Endodermal cell (in vitro differentiated cells): Measurements from ENCODE around the gene ABCG1. TPM values are rescaled to one million over a fixed set of nuclear protein-coding genes. Genes with fewer than 3 reads are reported as not detected.
A peak's percentile ranks its signal among the peaks of the same experiment; 100 is the strongest.

Experiments
- DNase-seq: peaks from one replicate; pipeline ENCODE4 v3.0.0-alpha.2; 2017
- H3K27ac ChIP-seq: 2 replicates; pipeline ENCODE4 v1.5.1; 2013; ENCODE audit warnings: mild to moderate bottlenecking, low read depth, low read length, moderate library complexity
- H3K27me3 ChIP-seq: 2 replicates; pipeline ENCODE4 v1.6.1; 2013; ENCODE audit warnings: mild to moderate bottlenecking, low read length, moderate library complexity; ENCODE audit not compliant: insufficient read depth, control insufficient read depth, poor library complexity, severe bottlenecking
- H3K36me3 ChIP-seq: 2 replicates; pipeline ENCODE4 v1.7.0; 2013; ENCODE audit warnings: mild to moderate bottlenecking, low read length, moderate library complexity; ENCODE audit not compliant: control insufficient read depth, insufficient read depth
- H3K4me1 ChIP-seq: one replicate; pipeline ENCODE4 v1.7.0; 2013; ENCODE audit warnings: low read length; ENCODE audit not compliant: control insufficient read depth, insufficient read depth
- H3K4me3 ChIP-seq: 2 replicates; pipeline ENCODE4 v1.5.1; 2013; ENCODE audit warnings: mild to moderate bottlenecking, low read length, moderate library complexity
- H3K9ac ChIP-seq: 2 replicates; pipeline ENCODE4 v1.6.1; 2013; ENCODE audit warnings: mild to moderate bottlenecking, low read length, moderate library complexity; ENCODE audit not compliant: poor library complexity, severe bottlenecking; ENCODE audit errors: extremely low read depth
- H3K9me3 ChIP-seq: 2 replicates; pipeline ENCODE4 v1.6.1; 2013; ENCODE audit warnings: mild to moderate bottlenecking, low read length, moderate library complexity; ENCODE audit not compliant: control insufficient read depth
- H3K27ac Mint-ChIP-seq: 2 replicates; pipeline ENCODE4 v1.8.0; 2020; ENCODE audit warnings: mixed read lengths
- H3K27me3 Mint-ChIP-seq: 2 replicates; pipeline ENCODE4 v1.8.0; 2021; ENCODE audit warnings: mild to moderate bottlenecking, mixed read lengths; ENCODE audit not compliant: insufficient read depth
- H3K36me3 Mint-ChIP-seq: 2 replicates; pipeline ENCODE4 v1.8.0; 2020; ENCODE audit warnings: low read depth, mixed read lengths
- H3K4me1 Mint-ChIP-seq: 2 replicates; pipeline ENCODE4 v1.8.0; 2020; ENCODE audit warnings: mixed read lengths
- H3K4me3 Mint-ChIP-seq: 2 replicates; pipeline ENCODE4 v1.8.0; 2020; ENCODE audit warnings: mild to moderate bottlenecking, moderate library complexity, mixed read lengths
- H3K9me3 Mint-ChIP-seq: 2 replicates; pipeline ENCODE4 v1.8.0; 2020; ENCODE audit warnings: mild to moderate bottlenecking, mixed read lengths
- CTCF ChIP-seq: fragments of 200-600 bp; sonication (generic); conservative IDR thresholded peaks from 2 replicates; pipeline ENCODE4 v1.5.0; 2021; ENCODE audit warnings: antibody characterized with exemption, mild to moderate bottlenecking
- WGBS, 2 experiments: methylation state at CpG; one replicate each; pipeline versions ENCODE4 v1.1.5 to v1.1.7; 2013; ENCODE audit warnings: missing lambda C conversion rate in 2 of 2, mixed read lengths in 1 of 2; ENCODE audit not compliant: insufficient coverage in 1 of 2, insufficient read length in 1 of 2; 5-methylcytosine and 5-hydroxymethylcytosine counted together
- long read RNA-seq, 4 experiments: library from polyadenylated mRNA in 2 of 4; library from RNA in 1 of 4; library from capped mRNA in 1 of 4; stranded (forward) in 3 of 4; unstranded in 1 of 4; transcript quantifications; one replicate each; pipeline ENCODE4 v2.0.0, GENCODE V29; 2020 to 2021; ENCODE audit warnings: inconsistent platforms in 1 of 4
- polyA plus RNA-seq, 2 experiments: library from polyadenylated mRNA; stranded (reverse); fragments of 50-300 nt; gene quantifications; one replicate each; pipeline ENCODE4 v1.2.3, GENCODE V29; 2013
- total RNA-seq, 2 donors: library from RNA; stranded (reverse); fragmentation: NEBNext Ultra II Directional in 1 of 2; extraction: Animal tissue kit (Norgen Biotek cat#: 25700) in 1 of 2; gene quantifications; 2 replicates in 1 of 2; 3 replicates in 1 of 2; pipeline ENCODE4 v1.2.1, GENCODE V29; 2021

ABCG1 gene
- 1 to 10 TPM; 1.6 to 5.4 TPM for total RNA-seq
- 1.5 TPM for polyA plus RNA-seq (2013, experiment 1 of 2)
- polyA plus RNA-seq (2013, experiment 2 of 2) = 1.7 TPM
- long read RNA-seq, experiment 1, partial matches to known transcripts = 0 of 2 reads
- long read RNA-seq, experiment 1, other reads (novel, unspliced or antisense) = 2 of 2 reads
- long read RNA-seq, experiment 2, partial matches to known transcripts = 0 of 4 reads
- long read RNA-seq, experiment 2, other reads (novel, unspliced or antisense) = 1 of 4 reads
- long read RNA-seq, experiment 3, transcript ABCG1-205 (15 exons, 2,998 nt) = major isoform, 16 of 42 reads
- long read RNA-seq, experiment 3, transcript ABCG1-203 (15 exons, 3,034 nt) = major isoform, 16 of 42 reads
- long read RNA-seq, experiment 3, partial matches to known transcripts = 3 of 42 reads
- long read RNA-seq, experiment 3, other reads (novel, unspliced or antisense) = 6 of 42 reads
- long read RNA-seq, experiment 4 = 0 reads

DNA sequence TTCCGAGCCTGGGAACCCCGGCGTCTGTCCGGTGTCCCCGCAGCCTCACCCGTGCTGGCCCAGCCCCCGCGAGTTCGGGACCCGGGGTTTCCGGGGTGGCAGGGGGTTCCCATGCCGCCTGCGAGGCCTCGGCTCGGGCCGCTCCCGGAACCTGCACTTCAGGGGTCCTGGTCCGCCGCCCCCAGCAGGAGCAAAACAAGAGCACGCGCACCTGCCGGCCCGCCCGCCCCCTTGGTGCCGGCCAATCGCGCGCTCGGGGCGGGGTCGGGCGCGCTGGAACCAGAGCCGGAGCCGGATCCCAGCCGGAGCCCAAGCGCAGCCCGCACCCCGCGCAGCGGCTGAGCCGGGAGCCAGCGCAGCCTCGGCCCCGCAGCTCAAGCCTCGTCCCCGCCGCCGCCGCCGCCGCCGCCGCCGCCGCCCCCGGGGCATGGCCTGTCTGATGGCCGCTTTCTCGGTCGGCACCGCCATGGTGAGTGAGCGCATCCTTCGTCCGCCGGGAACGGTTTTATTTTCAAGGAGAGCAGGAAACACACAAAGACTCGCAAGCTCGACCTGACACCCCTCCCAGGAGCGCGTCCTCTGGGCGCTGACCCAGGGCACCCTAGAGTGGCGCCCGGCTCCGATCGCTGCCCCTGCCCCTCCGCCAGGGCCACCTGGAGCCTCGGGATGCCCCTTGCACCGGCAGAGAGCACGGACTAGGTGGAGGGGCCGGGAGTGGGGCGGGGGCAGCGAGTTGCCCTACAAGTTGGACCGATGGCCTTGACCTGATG lies at the start of gene ABCG1:
Gene ABCG1 (plus strand): TSS at position 305 of the 770 bp plus-strand sequence. CDS start 123 bp downstream, at position 428.
- Histone ChIP-seq H3K9me3 (no peaks in the 10 kb centered on the region), H3K4me3 (peak within 1 kb of the TSS; percentile 82), H3K9ac (no peak within 1 kb of the TSS), H3K36me3 (no peaks in the 10 kb centered on the region), H3K27ac (no peak within 1 kb of the TSS), H3K27me3 (peaks cover 77% of the 10 kb centered on the region), H3K4me1 (peaks cover 5% of the 10 kb centered on the region)
- H3K4me3 Mint-ChIP-seq = peak within 1 kb of the TSS; percentile 58
- H3K4me1 Mint-ChIP-seq = peaks cover 9% of the 10 kb centered on the region
- WGBS, 2 experiments = 0 to 1% methylated on average over 34 to 83 of the region's 83 CpGs
- no peak for TF ChIP-seq CTCF
- H3K36me3 Mint-ChIP-seq = no peaks in the 10 kb centered on the region
- H3K27me3 Mint-ChIP-seq = peaks cover 75% of the 10 kb centered on the region
- peaks cover 21% of the 10 kb centered on the region for H3K9me3 Mint-ChIP-seq
- no peak within 1 kb of the TSS for H3K27ac Mint-ChIP-seq
- DNase-seq = peak; percentile 88

DNA sequence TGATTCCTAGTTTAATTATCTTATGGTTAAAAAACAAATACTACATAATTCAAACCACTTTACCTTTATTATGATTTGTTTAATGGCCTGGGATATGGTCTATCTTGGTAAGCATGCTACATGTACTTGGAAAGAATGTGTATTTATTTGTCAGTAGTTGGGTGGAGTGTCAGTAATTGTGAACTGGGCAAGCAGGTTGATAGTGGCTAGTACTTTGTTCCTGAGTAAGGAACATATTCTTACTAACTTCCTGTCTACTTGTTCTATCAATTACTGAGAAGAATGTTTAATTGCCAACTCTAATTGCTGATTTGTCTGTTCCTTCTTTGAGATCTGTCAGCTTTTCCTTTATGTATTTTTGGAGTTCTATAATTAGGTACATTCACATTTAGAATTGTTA lies 49.2 kb upstream of the ABCG1 start:
- Histone ChIP-seq H3K36me3 (no peaks in the 10 kb centered on the region), H3K4me3 (no peak overlapping the region), H3K9me3 (no peaks in the 10 kb centered on the region), H3K27me3 (no peaks in the 10 kb centered on the region), H3K27ac (no peak overlapping the region), H3K9ac (no peak overlapping the region), H3K4me1 (no peaks in the 10 kb centered on the region)
- Mint-ChIP-seq H3K36me3 (no peaks in the 10 kb centered on the region), H3K27ac (no peak overlapping the region), H3K4me1 (no peaks in the 10 kb centered on the region), H3K9me3 (no peaks in the 10 kb centered on the region), H3K4me3 (no peak overlapping the region), H3K27me3 (no peaks in the 10 kb centered on the region)
- no peak for DNase-seq
- TF ChIP-seq CTCF = no peak

DNA sequence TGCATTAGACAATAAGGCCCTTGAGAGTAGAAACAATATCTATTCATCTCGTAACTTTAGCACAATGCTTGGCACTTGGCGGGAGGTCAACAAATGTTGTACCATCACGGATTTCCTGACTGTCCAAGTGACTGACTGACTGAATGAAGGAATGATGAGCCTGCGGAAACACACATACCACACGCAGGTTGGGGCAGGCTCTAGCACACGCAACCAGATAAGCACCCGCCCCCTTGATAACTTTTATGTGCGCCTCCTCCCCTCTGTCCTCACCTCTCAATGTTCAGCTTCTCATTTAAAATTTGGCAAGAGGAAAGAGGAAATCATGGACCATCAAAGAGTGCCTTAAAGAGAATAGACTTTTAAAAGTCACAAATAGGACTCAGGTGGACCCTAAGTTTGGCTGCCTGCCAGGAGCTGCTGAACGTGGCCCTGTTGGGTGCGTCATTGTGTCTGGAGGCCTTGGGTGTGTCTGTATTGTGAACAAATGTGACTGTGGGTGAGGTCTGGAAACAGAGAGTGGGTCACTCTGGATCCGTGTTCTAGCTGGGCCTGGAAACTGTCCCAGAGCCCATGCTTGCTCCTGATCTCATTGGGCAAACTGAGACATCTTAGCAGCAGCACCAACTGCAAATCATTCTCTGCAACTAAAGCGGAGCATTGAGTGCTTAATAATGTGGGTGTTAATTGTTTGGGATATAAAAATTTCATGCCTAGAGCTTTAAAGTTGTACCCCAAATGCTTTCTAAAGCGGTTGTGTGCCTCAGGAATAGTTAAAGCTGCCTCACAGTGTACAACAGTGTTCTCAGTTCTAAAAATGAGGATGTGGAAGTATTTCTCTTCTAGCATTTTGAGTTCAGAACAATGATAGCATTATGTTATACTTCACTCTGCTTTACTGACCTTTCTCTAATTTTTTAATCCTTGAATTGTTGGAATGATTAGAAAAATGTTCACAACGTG lies 47.6 kb upstream of the ABCG1 start:
- Mint-ChIP-seq H3K9me3 (no peaks in the 10 kb centered on the region), H3K4me3 (no peak overlapping the region), H3K4me1 (no peaks in the 10 kb centered on the region), H3K27ac (no peak overlapping the region), H3K36me3 (no peaks in the 10 kb centered on the region), H3K27me3 (peaks cover 8% of the 10 kb centered on the region)
- H3K4me1 ChIP-seq = no peaks in the 10 kb centered on the region
- H3K36me3 ChIP-seq = no peaks in the 10 kb centered on the region
- no peak for TF ChIP-seq CTCF
- WGBS, 2 experiments = 93% methylated on average over 10 to 14 of the region's 14 CpGs
- peak; percentile 10 for DNase-seq
- H3K27me3 ChIP-seq = peaks cover 4% of the 10 kb centered on the region
- H3K27ac ChIP-seq = no peak overlapping the region
- H3K9ac ChIP-seq = no peak overlapping the region
- no peak overlapping the region for H3K4me3 ChIP-seq
- no peaks in the 10 kb centered on the region for H3K9me3 ChIP-seq
